Adipocyte (in vitro differentiated cells): Measurements from ENCODE around the gene HOXB5.

Source experiments
- DNase-seq: peaks from one replicate; pipeline ENCODE4 v3.0.0-alpha.2; 2015; ENCODE audit warnings: low read depth
- H3K27me3 ChIP-seq: replicated peaks from 2 replicates; pipeline ENCODE4 v1.7.0; 2013; ENCODE audit warnings: mild to moderate bottlenecking, low read length, moderate library complexity; ENCODE audit not compliant: control insufficient read depth, insufficient read depth
- H3K36me3 ChIP-seq: 2 replicates; pipeline ENCODE4 v1.7.0; 2013; ENCODE audit warnings: low read length, mild to moderate bottlenecking, moderate library complexity; ENCODE audit not compliant: control insufficient read depth, insufficient read depth, severe bottlenecking
- H3K4me1 ChIP-seq: 2 replicates; pipeline ENCODE4 v1.7.0; 2013; ENCODE audit warnings: mild to moderate bottlenecking, low read length, moderate library complexity; ENCODE audit not compliant: control insufficient read depth, insufficient read depth
- H3K4me3 ChIP-seq: 2 replicates; pipeline ENCODE4 v1.7.0; 2013; ENCODE audit warnings: mild to moderate bottlenecking, low read length, moderate library complexity
- H3K9ac ChIP-seq: 2 replicates; pipeline ENCODE4 v1.7.0; 2013; ENCODE audit warnings: mild to moderate bottlenecking, low read length, moderate library complexity
- H3K9me3 ChIP-seq: 2 replicates; pipeline ENCODE4 v1.7.0; 2013; ENCODE audit warnings: mild to moderate bottlenecking, low read length, moderate library complexity; ENCODE audit not compliant: control insufficient read depth

HOXB5 gene

GRCh38 chr17:48555258-48556228, 38.0 kb downstream of the HOXB5 start:
- DNase-seq = no peak
- Histone ChIP-seq H3K27me3 (no peaks in the 10 kb centered on the region), H3K36me3 (peaks cover 5% of the 10 kb centered on the region), H3K4me1 (peaks cover 66% of the 10 kb centered on the region), H3K9me3 (no peaks in the 10 kb centered on the region), H3K4me3 (peak overlapping the region; percentile 78), H3K9ac (peak overlapping the region; percentile 84)

- peaks cover 15% of the 10 kb centered on the region for H3K36me3 ChIP-seq
- peaks cover 60% of the 10 kb centered on the region for H3K4me1 ChIP-seq
- H3K9me3 ChIP-seq = no peaks in the 10 kb centered on the region
- no peak for DNase-seq
- peak overlapping the region; percentile 78 for H3K4me3 ChIP-seq
- peak overlapping the region; percentile 84 for H3K9ac ChIP-seq
- H3K27me3 ChIP-seq = no peaks in the 10 kb centered on the region
Observed at GRCh38 chr17:48554412-48555257, 38.9 kb downstream of the HOXB5 start.

- peaks cover 55% of the 10 kb centered on the region for H3K4me1 ChIP-seq
- DNase-seq = no peak
- H3K9ac ChIP-seq = peak overlapping the region; percentile 84
- peaks cover 18% of the 10 kb centered on the region for H3K36me3 ChIP-seq
- no peaks in the 10 kb centered on the region for H3K27me3 ChIP-seq
- peak overlapping the region; percentile 78 for H3K4me3 ChIP-seq
- no peaks in the 10 kb centered on the region for H3K9me3 ChIP-seq
Observed at GRCh38 chr17:48553826-48554225, 39.8 kb downstream of the HOXB5 start.

GRCh38 chr17:48553190-48553547, 40.4 kb downstream of the HOXB5 start:
- peak overlapping the region; percentile 78 for H3K4me3 ChIP-seq
- H3K9ac ChIP-seq = peak overlapping the region; percentile 84
- no peaks in the 10 kb centered on the region for H3K9me3 ChIP-seq
- H3K36me3 ChIP-seq = peaks cover 18% of the 10 kb centered on the region
- H3K4me1 ChIP-seq = peaks cover 56% of the 10 kb centered on the region
- DNase-seq = no peak
- H3K27me3 ChIP-seq = no peaks in the 10 kb centered on the region

GRCh38 chr17:48552466-48553189, 41.0 kb downstream of the HOXB5 start:
- no peaks in the 10 kb centered on the region for H3K27me3 ChIP-seq
- peaks cover 18% of the 10 kb centered on the region for H3K36me3 ChIP-seq
- H3K4me1 ChIP-seq = peaks cover 59% of the 10 kb centered on the region
- DNase-seq = no peak
- H3K4me3 ChIP-seq = peak overlapping the region; percentile 78
- peak overlapping the region; percentile 84 for H3K9ac ChIP-seq
- no peaks in the 10 kb centered on the region for H3K9me3 ChIP-seq

- no peak for DNase-seq
- Histone ChIP-seq H3K9ac (no peak overlapping the region), H3K4me3 (no peak overlapping the region), H3K4me1 (peaks cover 58% of the 10 kb centered on the region), H3K36me3 (peaks cover 18% of the 10 kb centered on the region), H3K9me3 (no peaks in the 10 kb centered on the region), H3K27me3 (no peaks in the 10 kb centered on the region)
Observed at GRCh38 chr17:48551596-48552465, 41.7 kb downstream of the HOXB5 start.

GRCh38 chr17:48551214-48551555, 42.4 kb downstream of the HOXB5 start:
- no peak overlapping the region for H3K4me3 ChIP-seq
- no peak overlapping the region for H3K9ac ChIP-seq
- H3K4me1 ChIP-seq = peaks cover 58% of the 10 kb centered on the region
- no peaks in the 10 kb centered on the region for H3K9me3 ChIP-seq
- H3K36me3 ChIP-seq = peaks cover 18% of the 10 kb centered on the region
- DNase-seq = no peak
- H3K27me3 ChIP-seq = no peaks in the 10 kb centered on the region

- Histone ChIP-seq H3K4me3 (no peak overlapping the region), H3K4me1 (peaks cover 58% of the 10 kb centered on the region), H3K36me3 (peaks cover 18% of the 10 kb centered on the region), H3K9ac (no peak overlapping the region), H3K27me3 (no peaks in the 10 kb centered on the region), H3K9me3 (no peaks in the 10 kb centered on the region)
- no peak for DNase-seq
Observed at GRCh38 chr17:48550502-48551213, 42.9 kb downstream of the HOXB5 start.

GRCh38 chr17:48549914-48550501, 43.6 kb downstream of the HOXB5 start:
- Histone ChIP-seq H3K27me3 (no peaks in the 10 kb centered on the region), H3K4me1 (peaks cover 64% of the 10 kb centered on the region), H3K36me3 (peaks cover 18% of the 10 kb centered on the region), H3K9me3 (no peaks in the 10 kb centered on the region), H3K9ac (peak overlapping the region; percentile 34), H3K4me3 (no peak overlapping the region)
- no peak for DNase-seq

- H3K36me3 ChIP-seq = peaks cover 18% of the 10 kb centered on the region
- no peak overlapping the region for H3K4me3 ChIP-seq
- H3K4me1 ChIP-seq = peaks cover 59% of the 10 kb centered on the region
- no peaks in the 10 kb centered on the region for H3K27me3 ChIP-seq
- peak overlapping the region; percentile 99 for H3K9ac ChIP-seq
- no peak for DNase-seq
- H3K9me3 ChIP-seq = no peaks in the 10 kb centered on the region
Observed at GRCh38 chr17:48549281-48549630, 44.3 kb downstream of the HOXB5 start.
